Inflammatory macrophage treated with lipopolysaccharide for 4 hours (primary cell): ENCODE measurements around the gene ANKK1.

Experiments used
- DNase-seq: peaks from one replicate; pipeline ENCODE4 v3.0.0-alpha.2; 2020

Gene ANKK1

GRCh38 chr11:113387605-113388211, at the start of gene ANKK1:
TSS of gene ANKK1 (plus strand) at chr11:113387779. CDS start at chr11:113387885, 106 bp downstream.
- DNase-seq = no peak

GRCh38 chr11:113338730-113339129, 48.8 kb upstream of the ANKK1 start:
- DNase-seq = no peak

- DNase-seq = no peak
Measured at GRCh38 chr11:113339929-113340589, 47.5 kb upstream of the ANKK1 start.

- no peak for DNase-seq
Measured at GRCh38 chr11:113341388-113342165, 46.0 kb upstream of the ANKK1 start.

GRCh38 chr11:113345978-113346377, 41.6 kb upstream of the ANKK1 start:
- no peak for DNase-seq

- DNase-seq = no peak
Measured at GRCh38 chr11:113349528-113349927, 38.1 kb upstream of the ANKK1 start.

GRCh38 chr11:113350336-113351067, 37.1 kb upstream of the ANKK1 start:
- DNase-seq = no peak

GRCh38 chr11:113351068-113351450, 36.5 kb upstream of the ANKK1 start:
- DNase-seq = no peak

- no peak for DNase-seq
Measured at GRCh38 chr11:113351480-113351879, 36.1 kb upstream of the ANKK1 start.

GRCh38 chr11:113356203-113356602, 31.4 kb upstream of the ANKK1 start:
- no peak for DNase-seq

- DNase-seq = no peak
Measured at GRCh38 chr11:113363406-113363805, 24.2 kb upstream of the ANKK1 start.

GRCh38 chr11:113363996-113364641, 23.5 kb upstream of the ANKK1 start:
- DNase-seq = no peak

GRCh38 chr11:113365895-113366294, 21.7 kb upstream of the ANKK1 start:
- no peak for DNase-seq

GRCh38 chr11:113369411-113369810, 18.2 kb upstream of the ANKK1 start:
- no peak for DNase-seq

- DNase-seq = no peak
Measured at GRCh38 chr11:113370634-113371033, 16.9 kb upstream of the ANKK1 start.

- no peak for DNase-seq
Measured at GRCh38 chr11:113372309-113372708, 15.3 kb upstream of the ANKK1 start.

- DNase-seq = peak; percentile 48
Measured at GRCh38 chr11:113373306-113373705, 14.3 kb upstream of the ANKK1 start.

GRCh38 chr11:113373981-113374560, 13.5 kb upstream of the ANKK1 start:
- DNase-seq = no peak

GRCh38 chr11:113375402-113375801, 12.2 kb upstream of the ANKK1 start:
- DNase-seq = no peak

- peak; percentile 6 for DNase-seq
Measured at GRCh38 chr11:113376156-113376555, 11.4 kb upstream of the ANKK1 start.

- DNase-seq = no peak
Measured at GRCh38 chr11:113377681-113378412, 9.7 kb upstream of the ANKK1 start.

- no peak for DNase-seq
Measured at GRCh38 chr11:113378692-113379091, 8.9 kb upstream of the ANKK1 start.
